Measurements from ENCODE around the gene AGMO.

The AGMO gene

DNA sequence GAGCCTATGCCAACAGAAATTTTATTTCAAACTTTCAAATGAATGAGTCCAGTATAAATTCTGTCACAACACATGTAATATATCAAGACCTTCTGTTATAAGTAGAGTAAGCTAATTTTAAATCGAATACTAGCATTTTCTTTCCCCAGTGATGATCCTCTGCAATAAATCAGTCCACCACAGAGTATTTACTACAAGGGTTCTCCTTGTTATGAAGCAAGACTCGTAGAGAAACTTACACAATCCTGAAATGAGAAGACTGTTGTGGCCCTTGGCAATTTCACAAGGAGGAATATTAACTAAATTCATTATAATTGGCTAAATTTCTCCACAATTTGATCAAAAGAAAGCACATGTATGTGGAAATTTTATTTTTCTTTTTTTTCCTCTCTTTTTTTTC lies 346.8 kb downstream of the AGMO start:
- Histone ChIP-seq H3K27me3 (ENCODE audit: low read depth, low read length) (no peaks in the 10 kb centered on the region), H3K4me1 (ENCODE audit: control insufficient read depth in 1 of 2, insufficient read depth in 2 of 2, low read length in 2 of 2) (no peaks in the 10 kb centered on the region), H3K9me3 (ENCODE audit: control insufficient read depth in 1 of 2, low read length in 2 of 2) (no peaks in the 10 kb centered on the region), H3K36me3 (ENCODE audit: control insufficient read depth in 1 of 2, insufficient read depth in 2 of 2, low read length in 2 of 2) (no peaks in the 10 kb centered on the region), H3K27ac (ENCODE audit: low read length) (no peak overlapping the region), H3K4me3 (ENCODE audit: low read depth in 1 of 2, low read length in 2 of 2) (no peak overlapping the region)

DNA sequence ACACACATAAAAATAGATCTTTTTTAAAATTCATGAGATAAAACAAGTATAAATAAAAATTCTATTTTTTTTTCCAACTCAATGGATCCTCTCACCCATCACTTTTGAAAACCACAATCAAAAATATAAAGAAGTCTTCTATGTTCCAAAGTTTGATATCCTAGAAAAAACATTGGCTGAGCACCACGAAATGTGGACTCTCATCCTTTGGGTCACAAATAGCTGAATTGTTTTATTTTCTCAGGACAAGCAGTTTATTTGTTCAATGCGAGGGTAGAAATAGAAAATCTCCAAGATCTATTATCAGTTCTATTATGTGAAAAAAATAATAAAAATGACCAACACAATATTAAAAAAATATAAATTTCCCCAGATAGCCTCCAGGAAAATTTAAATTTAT lies 348.7 kb downstream of the AGMO start:
- Histone ChIP-seq H3K4me3 (ENCODE audit: low read depth in 1 of 2, low read length in 2 of 2) (no peak overlapping the region), H3K4me1 (ENCODE audit: control insufficient read depth in 1 of 2, insufficient read depth in 2 of 2, low read length in 2 of 2) (no peaks in the 10 kb centered on the region), H3K27ac (ENCODE audit: low read length) (no peak overlapping the region), H3K27me3 (ENCODE audit: low read depth, low read length) (no peaks in the 10 kb centered on the region), H3K9me3 (ENCODE audit: control insufficient read depth in 1 of 2, low read length in 2 of 2) (no peaks in the 10 kb centered on the region), H3K36me3 (ENCODE audit: control insufficient read depth in 1 of 2, insufficient read depth in 2 of 2, low read length in 2 of 2) (no peaks in the 10 kb centered on the region)

DNA sequence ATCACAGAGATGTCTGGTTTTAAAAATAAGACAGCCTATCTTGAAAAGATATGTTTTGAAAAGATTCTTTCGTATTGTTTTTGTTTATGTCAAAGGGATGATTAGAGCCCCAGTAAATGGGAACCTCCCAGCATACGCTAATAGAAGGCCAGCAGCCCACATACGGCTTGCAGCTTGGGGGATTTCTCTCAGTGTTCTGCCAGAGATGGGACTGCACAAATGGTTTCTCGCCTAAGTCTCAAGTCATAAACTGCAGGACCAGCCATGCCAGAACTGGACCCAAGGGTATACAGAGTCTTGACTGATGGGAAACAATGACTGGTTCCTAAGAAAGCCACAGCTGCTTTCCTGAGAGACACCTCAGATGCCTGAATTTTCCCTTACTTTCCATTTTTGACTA lies 352.4 kb downstream of the AGMO start:
- Histone ChIP-seq H3K4me3 (ENCODE audit: low read depth in 1 of 2, low read length in 2 of 2) (no peak overlapping the region), H3K27ac (ENCODE audit: low read length) (no peak overlapping the region), H3K36me3 (ENCODE audit: control insufficient read depth in 1 of 2, insufficient read depth in 2 of 2, low read length in 2 of 2) (no peaks in the 10 kb centered on the region), H3K4me1 (ENCODE audit: control insufficient read depth in 1 of 2, insufficient read depth in 2 of 2, low read length in 2 of 2) (no peaks in the 10 kb centered on the region), H3K27me3 (ENCODE audit: low read depth, low read length) (no peaks in the 10 kb centered on the region), H3K9me3 (ENCODE audit: control insufficient read depth in 1 of 2, low read length in 2 of 2) (no peaks in the 10 kb centered on the region)

DNA sequence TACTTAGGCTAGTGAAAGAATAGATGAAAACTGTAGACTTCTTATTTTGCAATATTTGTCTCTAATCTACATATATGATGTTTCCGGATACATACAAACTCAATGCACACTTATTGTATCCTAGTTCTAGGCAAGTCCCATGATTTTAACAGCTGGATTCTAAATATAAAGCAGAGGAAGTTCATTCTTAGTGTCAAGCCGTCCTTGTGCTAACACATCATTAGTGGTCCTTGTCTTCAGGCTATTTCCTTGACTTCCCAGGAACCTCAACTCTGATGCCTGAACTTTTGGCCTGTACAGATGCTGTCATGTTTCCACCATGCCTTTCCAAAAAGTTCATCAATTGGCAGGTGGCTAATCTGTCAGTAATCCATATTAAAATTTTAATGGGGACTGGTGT lies 357.4 kb downstream of the AGMO start:
- Histone ChIP-seq H3K27ac (ENCODE audit: low read length) (no peak overlapping the region), H3K27me3 (ENCODE audit: low read depth, low read length) (no peaks in the 10 kb centered on the region), H3K36me3 (ENCODE audit: control insufficient read depth in 1 of 2, insufficient read depth in 2 of 2, low read length in 2 of 2) (no peaks in the 10 kb centered on the region), H3K9me3 (ENCODE audit: control insufficient read depth in 1 of 2, low read length in 2 of 2) (no peaks in the 10 kb centered on the region), H3K4me1 (ENCODE audit: control insufficient read depth in 1 of 2, insufficient read depth in 2 of 2, low read length in 2 of 2) (no peaks in the 10 kb centered on the region), H3K4me3 (ENCODE audit: low read depth in 1 of 2, low read length in 2 of 2) (no peak overlapping the region)

DNA sequence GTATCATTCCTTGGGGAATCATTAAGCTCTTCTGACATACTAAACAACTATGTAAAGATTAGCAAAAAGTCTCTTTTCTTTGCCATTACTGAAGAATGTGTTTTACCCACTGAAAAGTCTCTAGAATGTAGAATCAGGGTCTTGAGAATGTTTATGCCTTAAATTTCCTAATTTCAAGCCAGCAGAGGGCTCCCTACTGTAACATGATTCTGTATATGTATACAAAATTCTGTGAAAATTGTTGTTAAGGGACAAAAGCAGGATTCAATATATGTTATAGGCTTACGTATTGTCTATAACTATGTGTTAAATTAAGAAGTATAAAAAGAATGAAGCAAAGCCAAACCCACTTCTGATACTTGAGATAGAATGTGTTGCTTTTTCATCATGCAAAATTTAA lies 362.3 kb downstream of the AGMO start:
- Histone ChIP-seq H3K36me3 (ENCODE audit: control insufficient read depth in 1 of 2, insufficient read depth in 2 of 2, low read length in 2 of 2) (no peaks in the 10 kb centered on the region), H3K4me3 (ENCODE audit: low read depth in 1 of 2, low read length in 2 of 2) (no peak overlapping the region), H3K9me3 (ENCODE audit: control insufficient read depth in 1 of 2, low read length in 2 of 2) (no peaks in the 10 kb centered on the region), H3K27ac (ENCODE audit: low read length) (no peak overlapping the region), H3K27me3 (ENCODE audit: low read depth, low read length) (no peaks in the 10 kb centered on the region), H3K4me1 (ENCODE audit: control insufficient read depth in 1 of 2, insufficient read depth in 2 of 2, low read length in 2 of 2) (no peaks in the 10 kb centered on the region)

DNA sequence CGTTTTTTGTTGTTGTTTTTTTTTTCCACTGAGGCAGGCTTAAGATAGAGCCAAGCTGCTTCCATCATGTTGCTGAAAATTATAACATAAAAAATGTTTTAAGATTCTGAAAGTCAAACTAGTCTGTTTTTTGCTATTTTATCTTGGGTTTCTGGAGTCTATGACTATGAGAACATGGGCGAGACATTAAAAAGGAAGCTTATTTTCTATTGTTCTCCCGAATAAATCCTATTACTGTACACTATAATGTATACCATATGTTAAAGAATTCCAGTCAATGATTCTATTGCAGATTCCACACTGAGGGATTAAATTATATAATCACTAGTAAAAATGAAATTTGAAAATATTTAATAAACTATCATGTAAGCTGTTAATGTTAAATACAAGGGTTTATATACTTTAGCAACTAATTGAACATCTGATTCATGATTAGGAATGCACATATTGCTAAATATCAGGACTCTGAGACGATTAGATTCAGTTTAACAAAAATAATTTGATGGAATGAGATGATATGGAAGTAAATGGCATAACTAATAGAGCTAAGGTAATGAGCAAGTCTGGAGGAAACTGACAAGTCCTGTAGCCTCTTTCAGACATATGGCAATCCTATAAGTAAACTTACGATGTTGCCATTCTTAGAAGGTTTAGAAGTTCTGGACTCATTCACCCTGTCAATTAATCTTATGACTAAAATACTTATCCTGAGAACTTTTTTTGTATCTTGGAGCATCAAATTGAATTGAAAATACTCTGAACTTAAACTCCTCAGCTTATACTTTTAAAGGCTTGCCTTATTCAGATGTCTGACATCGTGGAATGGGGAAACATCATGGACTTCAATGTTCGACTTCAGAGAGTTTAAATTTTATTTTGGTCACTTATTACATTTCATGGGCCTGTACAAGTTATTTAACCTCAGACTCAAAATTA lies 364.5 kb downstream of the AGMO start:
- Histone ChIP-seq H3K27ac (ENCODE audit: low read length) (no peak overlapping the region), H3K4me1 (ENCODE audit: control insufficient read depth in 1 of 2, insufficient read depth in 2 of 2, low read length in 2 of 2) (no peaks in the 10 kb centered on the region), H3K36me3 (ENCODE audit: control insufficient read depth in 1 of 2, insufficient read depth in 2 of 2, low read length in 2 of 2) (no peaks in the 10 kb centered on the region), H3K27me3 (ENCODE audit: low read depth, low read length) (no peaks in the 10 kb centered on the region), H3K4me3 (ENCODE audit: low read depth in 1 of 2, low read length in 2 of 2) (no peak overlapping the region), H3K9me3 (ENCODE audit: control insufficient read depth in 1 of 2, low read length in 2 of 2) (no peaks in the 10 kb centered on the region)

DNA sequence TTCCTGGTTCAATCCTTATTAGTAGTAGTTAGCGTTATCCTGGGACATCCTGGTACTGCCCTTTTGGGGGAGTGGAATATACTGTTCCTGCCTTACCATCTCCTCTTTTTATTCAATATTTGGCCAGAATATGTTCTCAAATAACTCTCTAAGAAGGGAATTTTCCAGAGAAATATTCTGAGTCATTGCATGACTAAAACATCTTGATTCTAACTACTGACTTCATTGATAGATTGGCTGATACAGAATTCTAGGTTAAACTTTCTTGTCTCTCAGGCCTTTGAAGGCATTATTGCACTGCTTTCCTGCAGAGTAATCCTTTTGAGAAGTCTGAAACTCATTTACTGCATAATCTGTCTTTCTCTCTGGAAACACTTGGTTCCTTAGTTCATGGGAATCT lies 383.8 kb downstream of the AGMO start:
- Histone ChIP-seq H3K27me3 (ENCODE audit: low read depth, low read length) (no peaks in the 10 kb centered on the region), H3K9me3 (ENCODE audit: control insufficient read depth in 1 of 2, low read length in 2 of 2) (peaks cover 0 to 3% of the 10 kb centered on the region in 2 donors), H3K27ac (ENCODE audit: low read length) (no peak overlapping the region), H3K36me3 (ENCODE audit: control insufficient read depth in 1 of 2, insufficient read depth in 2 of 2, low read length in 2 of 2) (no peaks in the 10 kb centered on the region), H3K4me3 (ENCODE audit: low read depth in 1 of 2, low read length in 2 of 2) (no peak overlapping the region), H3K4me1 (ENCODE audit: control insufficient read depth in 1 of 2, insufficient read depth in 2 of 2, low read length in 2 of 2) (no peaks in the 10 kb centered on the region)

DNA sequence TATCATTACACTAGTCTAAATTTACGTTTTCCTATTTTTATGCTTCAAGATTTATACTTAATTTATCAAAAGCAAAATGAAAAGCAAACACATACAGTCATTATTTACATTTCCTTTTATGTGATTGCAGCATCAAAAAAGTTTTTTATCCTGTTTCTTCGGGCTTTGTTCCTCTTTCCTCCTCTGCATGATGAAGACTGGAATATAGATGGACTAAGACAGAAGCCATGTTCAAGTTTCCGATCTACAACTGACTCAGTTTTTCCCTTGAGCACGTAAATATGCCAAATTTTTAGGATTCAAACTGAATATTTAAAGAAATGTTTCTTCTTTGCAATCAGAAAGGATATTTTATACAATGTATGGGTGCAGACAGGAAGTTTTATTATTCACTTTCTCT lies 385.7 kb downstream of the AGMO start:
- H3K36me3 ChIP-seq (ENCODE audit: control insufficient read depth in 1 of 2, insufficient read depth in 2 of 2, low read length in 2 of 2), result no peaks in the 10 kb centered on the region
- no peaks in the 10 kb centered on the region for H3K27me3 ChIP-seq (ENCODE audit: low read depth, low read length)
- no peaks in the 10 kb centered on the region for H3K4me1 ChIP-seq (ENCODE audit: control insufficient read depth in 1 of 2, insufficient read depth in 2 of 2, low read length in 2 of 2)
- no peak overlapping the region for H3K27ac ChIP-seq (ENCODE audit: low read length)
- H3K4me3 ChIP-seq (ENCODE audit: low read depth in 1 of 2, low read length in 2 of 2), result no peak overlapping the region
- peaks cover 0 to 3% of the 10 kb centered on the region in 2 donors for H3K9me3 ChIP-seq (ENCODE audit: control insufficient read depth in 1 of 2, low read length in 2 of 2)

DNA sequence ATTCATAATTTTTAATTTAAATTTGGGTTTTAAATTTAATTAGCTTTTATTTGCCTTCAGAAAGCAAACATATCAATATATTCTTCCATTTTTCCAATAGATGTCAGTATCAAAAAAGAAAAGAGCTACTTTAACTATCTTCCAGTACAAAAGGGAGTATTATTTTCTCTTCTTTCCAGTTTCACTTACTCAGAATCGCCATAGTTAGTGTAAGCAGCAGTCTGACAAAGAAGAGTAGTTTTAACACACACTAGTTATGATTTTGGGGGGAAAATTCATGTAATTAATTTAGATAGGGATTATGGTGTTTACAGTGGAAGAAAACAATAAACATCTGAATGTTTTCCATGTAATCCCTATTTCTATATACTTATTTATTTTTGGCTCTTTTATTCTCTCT lies 386.7 kb downstream of the AGMO start:
- H3K4me3 ChIP-seq (ENCODE audit: low read depth in 1 of 2, low read length in 2 of 2), result no peak overlapping the region

DNA sequence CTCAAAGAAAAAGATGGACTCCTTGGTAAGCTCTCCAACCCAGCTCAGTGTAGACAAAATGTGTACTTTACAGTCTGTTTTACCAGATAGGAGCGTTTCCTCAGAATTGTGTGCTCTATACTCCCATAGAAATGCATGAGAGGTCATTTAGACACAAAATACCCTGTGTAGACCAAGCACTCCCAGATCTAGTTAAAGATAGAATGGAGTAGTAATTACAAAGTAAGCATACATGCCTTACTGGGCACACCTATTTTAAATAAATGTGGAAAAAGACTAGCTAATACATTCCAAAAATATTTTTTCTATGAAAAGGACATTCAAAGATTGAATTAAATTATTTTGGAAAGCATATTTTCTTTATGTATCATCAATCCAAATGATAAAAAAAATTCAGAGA lies 387.3 kb downstream of the AGMO start:
- H3K36me3 ChIP-seq (ENCODE audit: control insufficient read depth in 1 of 2, insufficient read depth in 2 of 2, low read length in 2 of 2), result no peaks in the 10 kb centered on the region
- H3K9me3 ChIP-seq (ENCODE audit: control insufficient read depth in 1 of 2, low read length in 2 of 2), result peaks cover 0 to under 1% of the 10 kb centered on the region in 2 donors
- no peaks in the 10 kb centered on the region for H3K4me1 ChIP-seq (ENCODE audit: control insufficient read depth in 1 of 2, insufficient read depth in 2 of 2, low read length in 2 of 2)
- H3K27me3 ChIP-seq (ENCODE audit: low read depth, low read length), result no peaks in the 10 kb centered on the region
- H3K4me3 ChIP-seq (ENCODE audit: low read depth in 1 of 2, low read length in 2 of 2), result no peak overlapping the region
- H3K27ac ChIP-seq (ENCODE audit: low read length), result no peak overlapping the region

More for the DNA sequence above, 386.7 kb downstream of the AGMO start:
- Histone ChIP-seq H3K36me3 (ENCODE audit: control insufficient read depth in 1 of 2, insufficient read depth in 2 of 2, low read length in 2 of 2) (no peaks in the 10 kb centered on the region), H3K9me3 (ENCODE audit: control insufficient read depth in 1 of 2, low read length in 2 of 2) (peaks cover 0 to 3% of the 10 kb centered on the region in 2 donors), H3K27ac (ENCODE audit: low read length) (no peak overlapping the region), H3K4me1 (ENCODE audit: control insufficient read depth in 1 of 2, insufficient read depth in 2 of 2, low read length in 2 of 2) (no peaks in the 10 kb centered on the region), H3K27me3 (ENCODE audit: low read depth, low read length) (no peaks in the 10 kb centered on the region)

DNA sequence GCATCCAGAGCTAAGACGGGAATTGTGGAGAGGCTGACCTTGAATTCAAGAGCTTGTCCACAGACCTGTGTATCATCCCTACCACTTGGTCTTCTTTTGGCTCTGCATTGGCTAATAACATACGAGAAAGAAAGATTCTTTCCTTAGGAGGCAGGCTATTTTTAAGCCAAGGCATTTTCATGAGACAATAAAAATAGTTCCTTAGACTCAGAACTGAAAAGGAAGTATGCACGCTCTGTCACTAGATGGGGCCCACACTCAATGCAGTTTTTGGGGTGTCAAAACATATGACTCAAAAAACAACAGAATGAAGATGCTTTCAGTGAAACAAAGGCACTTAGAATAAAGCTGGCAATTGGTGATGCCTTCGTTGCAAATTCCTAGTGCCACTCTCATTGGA lies 393.3 kb downstream of the AGMO start:
- Histone ChIP-seq H3K36me3 (ENCODE audit: control insufficient read depth in 1 of 2, insufficient read depth in 2 of 2, low read length in 2 of 2) (no peaks in the 10 kb centered on the region), H3K27ac (ENCODE audit: low read length) (no peak overlapping the region), H3K27me3 (ENCODE audit: low read depth, low read length) (no peaks in the 10 kb centered on the region), H3K4me1 (ENCODE audit: control insufficient read depth in 1 of 2, insufficient read depth in 2 of 2, low read length in 2 of 2) (no peaks in the 10 kb centered on the region), H3K4me3 (ENCODE audit: low read depth in 1 of 2, low read length in 2 of 2) (no peak overlapping the region), H3K9me3 (ENCODE audit: control insufficient read depth in 1 of 2, low read length in 2 of 2) (no peaks in the 10 kb centered on the region)

DNA sequence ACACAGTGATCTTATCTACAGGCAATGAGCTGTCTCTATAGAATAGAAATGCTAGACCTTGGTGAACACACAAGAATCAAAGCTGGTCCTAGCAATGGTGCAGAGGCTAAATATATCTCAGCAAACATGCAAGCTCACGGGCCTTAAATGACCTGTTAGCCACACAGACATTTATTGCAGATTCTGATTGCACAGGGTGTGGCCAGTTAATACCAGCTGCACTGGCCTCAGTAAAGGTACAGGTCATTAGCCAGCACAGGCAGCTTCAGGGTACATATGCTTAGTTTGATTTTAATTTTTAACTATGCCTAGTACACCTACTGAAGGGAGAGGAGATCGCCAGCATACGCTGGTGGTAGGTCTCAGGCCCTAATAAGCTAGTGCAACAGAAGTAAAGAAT lies 393.9 kb downstream of the AGMO start:
- H3K27ac ChIP-seq (ENCODE audit: low read length), result no peak overlapping the region
- H3K27me3 ChIP-seq (ENCODE audit: low read depth, low read length), result no peaks in the 10 kb centered on the region
- no peak overlapping the region for H3K4me3 ChIP-seq (ENCODE audit: low read depth in 1 of 2, low read length in 2 of 2)
- H3K9me3 ChIP-seq (ENCODE audit: control insufficient read depth in 1 of 2, low read length in 2 of 2), result no peaks in the 10 kb centered on the region
- H3K4me1 ChIP-seq (ENCODE audit: control insufficient read depth in 1 of 2, insufficient read depth in 2 of 2, low read length in 2 of 2), result no peaks in the 10 kb centered on the region
- H3K36me3 ChIP-seq (ENCODE audit: control insufficient read depth in 1 of 2, insufficient read depth in 2 of 2, low read length in 2 of 2), result no peaks in the 10 kb centered on the region
